SHP77 treated with DMSO at 0.1 percent for 48 hours (cell line): ENCODE data around the gene DHFR2.
A peak's percentile ranks its signal among the peaks of the same experiment; 100 is the strongest.
"Not testable (repeated sequence)": the region's sequence is repeated elsewhere in the genome, so short reads cannot be mapped to it uniquely, and the experiment has no call there.

Experiments
- DNase-seq: peaks from one replicate; lab custom pipeline; 2025; lab: John Stamatoyannopoulos, UW

The DHFR2 gene

DNA sequence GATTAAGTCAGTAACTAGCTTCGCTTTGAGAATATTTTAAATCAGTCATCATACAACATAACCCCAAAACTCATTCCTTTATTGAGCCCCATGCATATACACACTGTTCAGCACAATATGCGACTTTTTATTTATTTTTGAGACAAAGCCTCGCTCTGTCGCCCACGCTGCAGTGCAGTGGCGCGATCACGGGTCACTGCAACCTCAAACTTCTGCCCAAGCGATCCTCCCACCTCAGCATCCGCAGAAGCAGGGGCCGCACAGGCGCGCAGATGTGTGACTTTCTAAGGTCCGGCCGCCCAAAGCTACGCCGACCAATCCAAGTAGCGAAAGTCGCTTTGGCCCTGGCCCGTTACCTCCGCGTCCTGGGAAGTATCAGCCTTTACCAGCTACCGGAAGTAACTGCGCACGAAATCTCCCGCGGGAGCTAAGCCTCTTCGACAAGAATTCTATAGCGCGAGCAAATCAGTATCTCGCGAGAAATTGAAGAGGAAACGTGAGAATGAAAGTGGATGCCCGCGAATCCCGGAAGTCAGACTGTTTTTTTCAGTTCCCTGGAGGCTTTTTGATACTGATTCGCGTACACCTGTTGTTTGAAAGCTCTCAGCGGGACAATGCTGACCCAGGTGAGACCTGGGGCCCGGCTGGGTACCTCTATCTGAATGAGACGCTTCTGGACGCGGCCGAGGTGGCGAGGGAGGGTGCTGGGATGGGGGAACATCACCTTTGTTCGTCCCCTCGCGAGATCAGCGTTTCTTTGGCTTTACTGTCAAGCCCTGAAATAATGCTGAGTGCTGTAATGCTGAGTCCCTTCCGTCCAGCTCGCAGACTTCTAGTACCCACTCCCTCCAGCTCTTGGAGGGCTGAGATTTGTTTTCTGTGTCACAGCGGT lies at the start of gene DHFR2, which contains the start of gene NSUN3:
DHFR2 (minus strand) TSS at position 404 of the 892 bp plus-strand sequence. CDS start 1,405 bp downstream, outside the sequence.
NSUN3 (plus strand) TSS at position 549 of the 892 bp plus-strand sequence; CDS start at position 615, 66 bp downstream.
- peak; percentile 95 for DNase-seq

DNA sequence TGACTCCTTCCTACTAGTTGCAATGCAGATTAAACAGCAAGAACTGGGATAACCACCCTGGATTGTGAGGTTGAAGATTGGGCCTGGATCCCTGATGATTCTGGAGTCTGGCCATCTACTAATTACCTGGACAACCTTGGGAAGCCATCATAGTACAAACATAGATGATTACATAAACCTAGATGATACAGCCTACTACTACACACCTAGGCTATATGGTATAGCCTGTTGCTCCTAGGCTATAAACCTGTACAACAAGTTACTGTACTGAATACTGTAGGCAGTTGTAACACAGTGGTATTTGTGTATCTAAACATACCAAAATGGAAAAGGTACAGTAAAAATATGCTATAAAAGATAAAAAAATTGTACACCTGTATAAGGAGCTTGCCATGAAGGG lies 48.1 kb upstream of the DHFR2 start:
- no peak for DNase-seq

DNA sequence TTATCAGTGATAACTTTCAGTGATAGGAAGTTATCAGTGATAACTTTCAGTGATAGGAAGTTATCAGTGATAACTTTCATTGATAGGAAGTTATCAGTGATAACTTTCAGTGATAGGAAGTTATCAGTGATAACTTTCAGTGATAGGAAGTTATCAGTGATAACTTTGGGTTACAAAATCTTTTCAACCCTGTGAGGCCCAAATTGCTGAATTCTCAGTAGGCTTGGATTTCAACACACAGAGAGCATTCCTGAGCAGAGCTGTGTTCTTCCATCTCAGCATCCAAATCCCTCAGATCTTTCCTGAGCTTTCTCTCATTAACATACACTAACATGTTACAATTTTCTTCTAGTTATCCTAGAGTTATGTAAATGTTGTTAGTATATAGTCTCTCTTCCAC lies 47.5 kb upstream of the DHFR2 start:
- not testable (repeated sequence) for DNase-seq

DNA sequence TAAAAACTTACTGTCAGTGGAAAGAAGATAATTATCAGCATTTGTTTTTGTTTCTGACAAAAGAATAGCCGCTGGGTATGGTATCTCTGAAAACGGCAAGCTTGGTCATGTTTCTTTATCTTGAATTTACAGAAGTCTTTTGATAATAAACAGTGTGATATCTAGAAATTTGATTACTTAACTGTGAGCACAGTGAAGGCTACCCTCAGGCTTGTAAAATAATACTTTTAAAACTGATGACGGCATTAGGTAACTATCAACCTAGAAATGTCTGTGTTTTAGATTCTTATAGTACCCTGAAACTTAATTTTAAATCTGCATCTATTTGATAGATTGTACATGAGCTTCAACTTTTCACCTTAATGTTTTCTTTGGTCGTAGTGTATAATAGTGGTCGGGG lies 43.6 kb upstream of the DHFR2 start:
- no peak for DNase-seq

DNA sequence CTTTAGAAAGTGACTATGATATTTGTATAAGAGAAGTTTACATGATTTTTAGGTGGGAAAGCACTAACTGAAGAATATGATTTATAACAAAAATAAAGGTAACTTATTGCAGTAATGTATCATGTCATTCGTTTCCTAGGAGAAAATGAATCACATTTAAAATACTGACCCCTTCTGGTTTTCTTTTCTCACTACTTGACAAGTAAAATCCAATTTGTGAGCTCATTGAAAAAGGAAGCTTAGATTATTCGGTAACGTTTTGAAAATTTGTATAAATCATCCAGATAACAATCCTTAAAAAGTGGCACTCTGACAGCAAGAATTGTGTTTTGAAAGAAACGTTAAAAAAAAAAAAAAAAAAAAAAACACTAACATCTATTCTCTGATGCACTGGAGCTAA lies 39.1 kb upstream of the DHFR2 start:
- DNase-seq = no peak

DNA sequence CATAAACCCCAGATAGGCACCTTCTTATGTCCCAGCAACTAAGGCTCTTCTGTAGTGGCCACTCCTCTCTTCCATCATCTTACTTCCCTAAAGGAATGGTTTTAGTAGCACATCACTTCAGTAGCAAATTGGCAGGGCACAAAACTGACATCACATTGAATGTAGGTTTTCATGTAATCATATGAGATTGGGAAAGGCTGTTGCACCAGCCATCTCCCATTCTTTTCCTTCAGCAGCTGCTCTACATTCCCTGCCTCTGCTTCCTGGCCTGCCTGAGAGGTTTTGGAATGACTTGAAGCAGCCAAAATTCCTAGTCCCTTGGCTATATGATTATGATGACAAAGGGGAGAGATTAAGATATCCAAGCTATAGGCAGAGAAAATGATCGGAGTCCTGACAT lies 36.6 kb upstream of the DHFR2 start:
- no peak for DNase-seq

DNA sequence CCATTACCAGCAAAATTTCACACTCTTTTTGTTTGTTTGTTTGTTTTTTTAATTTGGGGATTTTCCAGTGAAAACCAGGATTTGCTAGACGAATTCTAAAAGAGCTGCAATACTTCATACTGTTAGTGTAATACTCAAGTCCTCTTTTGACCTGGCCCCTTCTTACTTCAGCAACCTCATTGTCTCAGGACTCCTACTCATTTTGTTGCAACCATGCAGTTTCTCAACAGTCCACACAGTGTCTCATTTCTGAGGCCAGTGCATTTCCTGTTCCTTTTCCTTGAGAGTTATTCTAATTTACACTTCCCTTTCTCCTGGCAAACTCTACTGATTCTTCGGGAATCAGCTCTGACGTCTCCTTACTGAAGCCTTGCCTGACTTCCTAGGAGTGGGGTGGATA lies 35.7 kb upstream of the DHFR2 start:
- no peak for DNase-seq

DNA sequence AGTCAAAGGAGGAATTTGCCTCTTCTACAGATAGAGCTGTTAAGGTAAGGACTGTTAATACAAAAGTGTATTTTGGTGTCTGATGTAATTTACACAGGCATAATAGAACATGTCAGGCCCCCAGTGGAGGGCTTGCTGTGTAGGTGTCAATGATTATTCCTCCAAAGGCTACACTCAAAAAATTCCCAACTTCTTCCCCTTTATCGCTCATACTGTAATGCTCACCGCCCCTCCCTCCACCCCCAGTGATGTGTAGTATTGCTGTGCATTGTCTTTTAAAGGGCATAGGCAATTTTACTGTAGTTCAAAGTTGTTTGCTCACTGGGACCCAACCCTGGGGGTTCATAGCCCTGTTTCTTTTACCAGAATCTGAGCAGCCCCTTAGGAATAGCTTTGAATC lies 32.4 kb upstream of the DHFR2 start:
- no peak for DNase-seq

DNA sequence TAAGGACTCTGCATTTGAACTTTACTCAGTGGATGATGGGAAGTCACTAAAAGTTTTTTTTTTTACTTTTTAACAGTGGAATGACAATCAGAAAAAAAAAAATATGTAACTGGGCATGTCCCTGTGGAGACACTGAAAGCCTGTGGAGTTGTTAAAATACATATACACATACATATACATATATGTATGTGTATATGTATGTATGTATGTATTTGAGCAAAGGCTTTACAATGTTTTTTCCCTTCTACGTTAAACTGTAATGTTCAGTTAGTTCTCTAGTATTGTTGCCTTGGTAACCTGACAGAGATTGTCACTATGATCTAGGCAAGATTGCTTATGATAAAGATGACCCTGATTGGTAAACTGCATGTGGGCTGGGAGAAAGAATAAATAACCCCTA lies 30.4 kb upstream of the DHFR2 start:
- no peak for DNase-seq

DNA sequence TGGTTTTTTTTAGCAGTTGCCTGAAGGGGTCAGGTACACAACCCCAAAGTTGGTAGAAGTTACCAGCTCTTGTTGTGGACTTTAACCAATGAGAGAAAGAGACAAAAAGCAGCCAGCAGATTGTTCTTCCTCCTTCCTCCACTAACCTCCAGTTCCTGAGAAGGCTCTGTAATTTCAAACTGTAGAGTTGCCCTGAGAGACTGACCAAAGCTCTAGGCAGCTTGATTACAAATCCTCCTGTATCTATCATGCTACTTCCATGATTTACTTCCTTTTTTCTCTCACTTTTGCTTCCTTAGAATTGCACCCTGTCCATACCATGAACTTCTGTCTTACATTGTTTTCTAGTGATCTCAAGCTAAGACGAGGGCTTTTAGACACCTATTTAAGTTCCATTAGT lies 29.4 kb upstream of the DHFR2 start:
- DNase-seq = no peak

DNA sequence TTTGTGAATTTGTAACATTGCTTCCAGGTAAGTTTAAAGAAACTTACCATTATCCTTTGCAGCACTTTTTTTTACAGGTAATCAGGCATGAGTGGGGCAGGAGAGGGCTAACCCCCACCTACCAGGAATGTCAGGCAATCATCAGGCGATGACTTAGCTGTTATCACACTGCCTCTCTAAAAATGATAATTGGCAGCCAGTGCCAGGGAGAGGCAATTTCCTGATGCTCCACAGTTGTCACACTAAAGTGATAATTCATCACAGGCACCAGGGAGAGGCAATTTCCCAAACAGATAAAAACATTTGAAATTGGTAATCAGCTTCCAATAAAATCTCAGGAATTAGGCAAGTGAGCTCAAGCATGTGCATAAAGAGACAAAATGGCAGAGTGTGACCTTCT lies 26.4 kb upstream of the DHFR2 start:
- DNase-seq = no peak

DNA sequence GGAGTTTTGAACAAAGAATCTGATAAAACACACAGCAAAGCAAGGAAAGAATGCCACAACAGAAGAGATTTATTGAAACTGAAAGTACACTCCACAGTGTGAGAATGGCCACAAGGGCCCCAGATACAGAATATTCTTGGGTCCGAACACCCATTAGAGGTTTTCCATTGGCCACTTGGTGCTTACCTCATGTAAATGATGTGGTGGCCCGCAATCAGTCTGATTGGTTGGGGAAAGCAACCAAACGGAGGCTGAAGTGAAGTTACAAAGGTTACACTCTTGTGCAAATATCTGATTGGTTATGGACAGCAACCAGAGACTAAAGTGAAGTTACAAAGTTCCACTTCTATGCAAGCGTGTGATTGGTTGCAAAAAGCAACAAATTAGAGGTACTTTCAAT lies 20.5 kb upstream of the DHFR2 start:
- DNase-seq = no peak

DNA sequence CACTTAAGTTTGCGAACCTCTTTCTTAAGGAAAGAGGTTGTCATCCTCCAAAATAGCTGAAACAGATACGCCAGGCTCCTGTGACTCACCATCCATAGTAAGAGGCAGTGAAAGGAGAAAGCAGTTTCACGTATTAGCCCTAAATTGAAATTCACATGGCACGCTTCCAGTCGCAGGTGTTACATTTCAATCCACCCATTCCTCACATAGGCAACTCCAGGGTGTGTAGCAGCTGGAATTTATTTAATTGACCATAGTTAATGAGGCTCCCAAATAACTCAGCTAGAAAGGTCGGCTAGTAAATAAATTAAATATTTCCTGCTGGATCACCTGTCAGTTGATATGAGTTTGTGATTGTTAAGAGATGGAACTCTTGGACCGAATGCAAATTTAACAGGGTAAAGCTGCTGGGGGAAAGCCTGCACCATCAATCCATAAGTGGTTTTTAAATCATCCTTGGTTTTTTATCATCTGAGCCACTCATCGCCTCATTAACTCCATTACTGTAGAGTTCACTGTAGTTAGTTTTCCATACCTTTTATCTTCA lies 19.7 kb upstream of the DHFR2 start:
- DNase-seq = no peak

DNA sequence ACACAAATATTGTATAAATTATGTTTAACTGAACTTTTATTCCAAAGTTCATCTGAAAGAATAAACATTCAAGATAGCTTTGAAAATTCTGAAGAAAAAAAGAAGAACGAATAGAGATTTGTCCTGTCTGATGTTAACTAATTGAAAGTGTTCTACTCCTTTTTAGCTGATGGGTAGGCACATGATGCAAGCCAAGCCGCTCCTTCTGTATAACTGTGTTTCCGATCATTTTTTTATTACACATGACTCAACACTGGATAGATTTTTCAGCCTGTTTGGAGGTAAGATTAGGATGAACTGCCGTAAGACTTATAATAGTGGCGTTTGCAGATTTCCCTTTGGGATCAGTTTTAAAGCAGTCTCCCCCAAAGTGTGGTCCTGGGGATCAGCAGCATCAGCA lies 19.2 kb upstream of the DHFR2 start:
- no peak for DNase-seq

DNA sequence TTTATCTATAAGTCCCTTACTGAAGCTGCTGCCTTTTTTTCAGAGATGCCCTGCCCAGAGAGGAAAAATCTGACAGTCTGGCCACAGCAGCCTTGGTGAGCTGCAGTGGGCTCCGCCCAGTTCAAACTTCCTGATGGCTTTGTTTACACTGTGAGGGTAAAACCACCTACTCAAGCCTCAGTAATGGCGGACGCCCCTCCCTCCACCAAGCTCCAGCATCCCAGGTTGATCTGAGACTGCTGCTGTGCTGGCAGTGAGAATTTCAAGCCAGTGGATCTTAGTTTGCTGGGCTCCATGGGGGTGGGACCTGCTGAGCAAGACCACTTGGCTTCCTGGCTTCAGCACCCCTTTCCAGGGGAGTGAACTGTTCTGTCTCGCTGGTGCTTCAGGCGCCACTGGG lies 17.8 kb upstream of the DHFR2 start:
- not testable (repeated sequence) for DNase-seq

DNA sequence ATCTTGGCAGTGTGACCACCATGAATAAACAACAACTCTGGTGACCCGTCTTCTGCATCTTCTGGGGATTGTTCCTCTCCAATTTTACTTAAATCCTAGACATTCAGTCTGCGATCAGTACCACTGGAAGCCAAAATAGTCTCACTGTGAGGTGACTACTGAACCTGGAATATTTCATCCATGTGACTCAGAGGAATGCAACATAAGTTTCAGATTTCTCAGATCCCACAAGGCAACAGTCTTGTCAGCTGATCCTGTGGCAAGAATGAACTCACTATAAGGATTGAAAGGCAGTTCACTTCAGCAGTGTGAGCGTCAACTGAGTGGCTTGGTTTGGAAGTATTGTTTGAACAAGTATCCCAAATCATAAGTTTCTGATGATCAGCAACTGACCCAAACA lies 13.3 kb upstream of the DHFR2 start:
- DNase-seq = no peak

DNA sequence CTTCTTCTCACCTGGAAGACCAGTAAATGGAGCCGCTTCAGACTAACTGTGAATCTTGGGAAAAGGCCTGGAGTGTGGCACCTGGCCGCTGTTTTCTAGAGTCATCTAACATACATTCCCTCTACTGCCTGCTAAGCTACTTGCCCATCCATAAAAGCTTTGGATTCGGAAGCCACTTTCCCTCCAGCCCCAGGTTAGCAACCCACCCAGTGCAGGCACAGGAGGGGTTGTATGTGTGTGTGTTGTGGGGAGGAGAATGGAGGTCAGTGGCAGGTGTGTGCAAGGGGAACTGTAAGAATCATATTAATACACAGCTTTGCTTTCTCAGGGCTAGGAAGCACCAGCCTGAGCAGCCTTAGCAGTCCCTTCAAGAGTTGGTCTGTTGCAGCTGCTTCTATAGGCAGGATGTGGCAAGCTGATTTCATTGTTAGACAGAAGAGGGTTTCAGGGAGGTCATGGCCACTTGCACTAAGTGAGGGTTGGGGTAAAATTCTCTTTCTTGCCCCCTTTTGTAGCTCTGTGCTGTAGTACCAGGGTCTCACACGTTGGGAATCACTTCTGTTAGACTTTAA lies 9.1 kb upstream of the DHFR2 start:
- DNase-seq = no peak

DNA sequence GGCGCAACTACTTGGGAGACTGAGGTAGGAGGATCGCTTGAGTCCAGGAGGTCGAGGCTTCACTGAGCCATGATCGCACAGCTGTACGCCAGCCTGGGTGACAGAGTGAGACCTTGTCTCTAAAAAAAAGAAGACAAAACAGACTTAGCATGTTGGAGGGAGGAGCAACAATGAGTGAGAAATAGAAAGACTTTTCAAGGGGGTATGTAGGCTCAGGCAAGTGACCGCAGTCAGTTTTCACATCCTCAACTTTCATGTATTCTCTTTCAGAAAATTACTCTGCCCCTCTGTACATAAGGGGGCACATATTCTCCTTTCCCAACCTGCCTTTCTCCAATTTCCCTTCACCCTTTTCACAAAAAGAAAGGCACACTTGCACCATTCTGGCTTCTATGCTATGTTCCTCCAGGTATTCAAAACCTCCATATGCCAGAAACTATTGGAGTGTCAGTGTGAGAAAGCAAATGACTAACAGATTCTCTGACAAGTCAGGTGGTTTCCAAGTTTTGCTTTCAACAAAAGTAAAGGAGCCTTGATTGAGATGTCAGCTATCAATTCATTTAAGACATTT lies 7.7 kb upstream of the DHFR2 start:
- no peak for DNase-seq

DNA sequence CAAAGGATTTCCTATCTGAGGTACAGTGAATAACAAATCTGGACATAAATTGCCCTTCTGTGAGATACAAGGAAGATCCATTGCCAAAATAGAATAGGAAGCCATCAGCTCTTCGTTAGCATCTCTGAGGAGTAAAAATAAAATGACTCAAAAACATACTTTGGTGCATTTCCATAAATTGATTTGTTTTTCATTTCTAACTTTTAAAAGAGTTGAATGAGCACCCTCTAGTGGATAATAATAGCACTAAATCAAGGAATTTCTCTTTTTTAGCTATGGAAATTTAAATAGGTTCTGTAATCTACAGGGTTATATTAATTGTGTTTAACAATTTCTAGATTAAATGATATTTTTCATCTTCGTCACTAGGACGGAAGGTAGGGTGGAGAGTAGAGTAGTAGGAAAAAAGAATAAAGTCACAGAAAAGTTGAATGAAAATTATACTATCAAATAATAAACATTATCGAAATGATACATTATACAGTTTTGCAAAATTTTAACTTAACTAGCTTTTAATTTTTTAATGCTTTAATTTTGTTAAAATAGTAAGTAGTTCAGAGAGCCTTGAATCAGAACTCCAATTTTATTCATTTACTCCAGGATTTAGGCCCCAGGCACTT lies 6.6 kb upstream of the DHFR2 start:
- DNase-seq = no peak

DNA sequence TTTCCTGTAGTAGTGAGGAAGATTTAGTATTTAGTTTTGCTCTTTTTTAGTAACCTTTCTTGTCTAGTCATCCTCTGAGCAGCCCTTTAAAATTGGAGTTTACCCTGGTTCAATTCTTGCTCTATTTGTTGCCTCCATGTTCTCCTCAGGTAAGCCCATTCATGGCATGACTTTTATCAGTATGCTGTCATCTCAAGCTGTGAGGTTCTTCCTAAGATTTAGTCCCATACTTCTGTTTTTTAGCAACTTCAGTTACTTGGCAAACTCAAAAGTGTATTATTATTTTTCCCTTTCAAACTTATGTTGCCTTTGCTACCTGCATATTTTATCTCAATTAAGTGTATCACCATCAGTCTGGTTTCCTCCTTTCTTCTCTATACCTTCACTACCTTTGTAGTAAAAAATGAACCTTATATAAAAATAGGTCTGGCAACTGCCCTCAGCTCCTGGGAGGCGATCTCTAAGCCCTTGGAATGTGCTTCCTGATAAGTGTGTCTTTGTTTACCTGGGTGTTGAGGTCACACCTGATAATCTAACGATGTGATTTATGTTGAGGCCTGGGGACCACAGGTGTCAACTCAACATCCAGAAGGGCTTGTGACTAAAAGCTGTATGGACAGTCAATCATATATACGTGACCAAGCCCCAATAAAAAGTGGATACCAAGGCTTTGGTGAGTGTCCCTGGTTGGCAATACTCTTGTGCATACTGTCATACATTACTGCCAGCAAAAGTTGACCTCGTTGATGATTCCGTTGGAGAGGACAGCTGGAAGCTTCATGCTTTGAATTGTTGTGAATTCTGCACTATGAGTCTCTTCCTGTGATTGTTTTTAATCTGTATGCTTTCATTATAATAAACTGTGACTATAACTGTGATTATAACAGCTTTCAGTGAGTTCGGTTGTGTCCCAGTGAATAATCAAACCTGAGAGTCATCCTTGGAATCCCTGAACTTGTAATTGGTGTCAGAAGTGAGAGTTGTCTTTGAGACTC lies 4.1 kb upstream of the DHFR2 start:
- DNase-seq = no peak

DNA sequence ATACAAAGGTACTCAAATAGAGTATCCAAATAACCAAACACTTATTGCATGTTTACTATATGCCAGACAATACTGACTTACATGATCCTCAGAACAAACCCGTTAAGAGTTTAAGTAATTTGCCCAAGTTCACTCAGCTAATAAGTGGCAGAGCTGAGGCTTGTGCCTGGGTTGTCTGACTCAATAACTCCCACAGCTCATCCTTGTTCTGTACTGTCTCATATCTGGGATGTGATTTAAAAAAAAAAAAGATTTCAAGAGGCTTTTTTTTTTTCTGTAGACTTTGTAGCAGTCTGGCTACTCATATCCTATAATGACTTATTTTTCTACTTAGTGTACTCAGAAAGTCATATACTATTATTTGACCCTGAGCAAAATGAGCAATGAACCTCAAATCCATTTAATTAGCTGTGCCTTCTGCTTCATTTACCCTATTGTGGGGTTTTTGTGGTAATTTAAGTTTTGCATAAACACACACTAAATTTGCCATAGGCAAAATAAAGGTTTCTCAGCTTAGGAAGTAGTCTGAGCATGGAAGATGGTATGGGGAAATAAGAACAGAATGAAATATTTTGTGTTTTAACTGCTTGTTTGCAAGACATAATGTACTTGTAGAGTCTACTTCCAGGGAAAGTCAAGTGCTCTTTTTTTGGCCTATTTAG lies 3.2 kb upstream of the DHFR2 start:
- no peak for DNase-seq
